PC-9 (cell line): ENCODE data around the gene CYP2C18.

Experiments used
- CTCF ChIP-seq: fragments of 200-600 bp; sonication (generic); conservative IDR thresholded peaks from 2 replicates; pipeline ENCODE4 v1.6.1; 2017; ENCODE audit warnings: mixed run types, antibody characterized with exemption, mild to moderate bottlenecking, moderate library complexity
- EZH2 ChIP-seq: fragments of 200-600 bp; sonication (generic); IDR thresholded peaks from 2 replicates; pipeline ENCODE4 v1.8.0; 2017; ENCODE audit warnings: antibody characterized with exemption, low read depth

- TF ChIP-seq CTCF (no peak), EZH2 (no peak)
Measured at GRCh38 chr10:94757916-94758315, 74.4 kb downstream of the CYP2C18 start.
